ENCODE measurements around the gene MEIOSIN. TPM values are rescaled to one million over a fixed set of nuclear protein-coding genes. Genes with fewer than 3 reads are reported as not detected.

Gene MEIOSIN
- total and polyA plus RNA-seq, 2 of the 4 experiments (the other 2 are of a cell fraction), result not detected

DNA sequence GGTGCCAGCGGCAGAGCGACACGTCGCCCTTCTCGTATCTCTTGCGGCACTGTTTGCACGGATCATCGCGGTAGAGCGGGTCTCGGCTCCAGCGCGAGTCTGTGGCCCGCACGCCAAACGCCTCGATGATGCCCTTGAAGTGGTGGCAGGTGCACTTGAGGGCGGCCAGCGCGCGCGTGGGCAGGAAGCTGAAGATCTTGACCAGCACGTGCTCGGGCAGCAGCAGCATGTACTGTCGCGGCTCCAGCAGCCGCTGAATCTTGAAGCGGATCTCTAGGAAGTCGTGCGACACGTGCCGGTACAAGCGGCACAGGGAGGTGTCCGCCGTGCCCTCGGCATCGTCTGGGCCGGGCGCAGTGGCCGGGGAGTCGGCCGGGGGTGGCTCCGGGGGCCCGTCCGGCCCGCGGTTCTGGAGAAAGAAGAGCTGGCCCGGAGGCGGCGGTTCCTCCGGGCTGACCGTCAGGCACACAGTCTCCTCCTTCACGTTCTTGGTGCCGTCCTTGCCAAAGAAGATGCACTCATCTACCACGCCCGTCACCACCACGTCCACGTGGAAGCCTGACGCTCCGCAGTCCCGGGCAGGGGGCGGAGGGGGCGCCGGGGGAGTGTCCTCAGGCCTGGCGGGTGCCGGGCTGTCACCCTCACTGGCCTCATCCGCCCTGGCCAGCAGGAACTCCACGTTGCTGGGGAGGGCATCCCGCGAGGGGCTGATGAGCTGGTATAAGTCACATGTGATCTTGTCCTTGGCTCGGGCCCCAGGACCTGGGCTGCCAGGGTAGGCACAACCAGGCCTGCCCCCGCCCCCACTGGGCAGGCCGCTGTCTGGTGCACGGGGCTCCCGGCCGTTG lies 21.2 kb upstream of the MEIOSIN start:
- Histone ChIP-seq H3K36me3 (ENCODE audit: control insufficient read depth, insufficient read depth, low read length) (peaks cover 20% of the 10 kb centered on the region), H2AK9ac (replicated peaks; ENCODE audit: low read depth, low read length, poor library complexity) (no peak overlapping the region), H3K14ac (replicated peaks; ENCODE audit: low read depth, low read length) (no peak overlapping the region), H3K27me3 (ENCODE audit: control insufficient read depth, insufficient read depth, low read length) (no peaks in the 10 kb centered on the region), H2BK20ac (ENCODE audit: low read depth, low read length) (no peak overlapping the region), H4K5ac (ENCODE audit: low read depth, low read length) (no peak overlapping the region), H3K4me2 (ENCODE audit: low read depth, low read length) (no peak overlapping the region), H3K23ac (ENCODE audit: low read depth, low read length) (no peak overlapping the region), H4K20me1 (ENCODE audit: insufficient read depth, low read length) (no peaks in the 10 kb centered on the region), H3K79me1 (ENCODE audit: low read depth in 1 of 2, low read length in 2 of 2) (peaks cover 27 to 60% of the 10 kb centered on the region in 2 experiments), H3K27ac (ENCODE audit: insufficient read depth, low read length) (no peak overlapping the region), H2BK5ac (ENCODE audit: low read depth, low read length, poor library complexity, severe bottlenecking) (no peak overlapping the region), H3K4me1 (ENCODE audit: control insufficient read depth, insufficient read depth, low read length) (peaks cover 2% of the 10 kb centered on the region; the same call in 1 of the 2 replicates), H2BK120ac (ENCODE audit: low read depth, low read length) (no peak overlapping the region), H3K56ac (ENCODE audit: extremely low read depth, insufficient read depth, low read length) (no peak overlapping the region), H4K91ac (ENCODE audit: insufficient read depth, low read depth, low read length) (no peak overlapping the region), H3K4me3 (ENCODE audit: insufficient read depth, low read depth, low read length) (no peak overlapping the region), H2BK15ac (ENCODE audit: low read depth, low read length) (no peak overlapping the region), H4K8ac (ENCODE audit: low read depth in 2 of 2, low read length in 2 of 2) (no peak overlapping the region), H3K18ac (ENCODE audit: low read depth, low read length) (no peak overlapping the region), H3K9me3 (ENCODE audit: control insufficient read depth, insufficient read depth, low read length) (no peaks in the 10 kb centered on the region), H2AFZ (replicated peaks; ENCODE audit: low read length, poor library complexity) (peak overlapping the region; percentile 8), H3K4ac (ENCODE audit: low read depth, low read length) (no peak overlapping the region), H3K9ac (ENCODE audit: low read depth, low read length) (no peak overlapping the region), H2AK5ac (ENCODE audit: low read depth, low read length) (no peak overlapping the region), H3K9me1 (ENCODE audit: insufficient read depth, low read length) (no peaks in the 10 kb centered on the region)
- intact Hi-C loops (cut with micrococcal nuclease) (no loop called here), in situ Hi-C loops (cut with MboI; ENCODE audit: low sequenced_read_pairs) (no loop called here), dilution Hi-C loops (cut with HindIII; ENCODE audit: low sequenced_read_pairs, unreplicated experiment) (no loop called here)
- 94% methylated on average over 56 of the region's 76 CpGs; no CpG with 5 or more reads in 1 of the 2 experiments for WGBS, 2 experiments (ENCODE audit: extremely low coverage in 2 of 2, insufficient read length in 1 of 2)
- no peak for ATAC-seq (ENCODE audit: low read depth)
- no TSS peak for BruUV-seq (replicated peaks)
- POLR2A ChIA-PET (ENCODE audit: unreplicated experiment), result no interaction called here
- TF ChIP-seq, protein P1, sequence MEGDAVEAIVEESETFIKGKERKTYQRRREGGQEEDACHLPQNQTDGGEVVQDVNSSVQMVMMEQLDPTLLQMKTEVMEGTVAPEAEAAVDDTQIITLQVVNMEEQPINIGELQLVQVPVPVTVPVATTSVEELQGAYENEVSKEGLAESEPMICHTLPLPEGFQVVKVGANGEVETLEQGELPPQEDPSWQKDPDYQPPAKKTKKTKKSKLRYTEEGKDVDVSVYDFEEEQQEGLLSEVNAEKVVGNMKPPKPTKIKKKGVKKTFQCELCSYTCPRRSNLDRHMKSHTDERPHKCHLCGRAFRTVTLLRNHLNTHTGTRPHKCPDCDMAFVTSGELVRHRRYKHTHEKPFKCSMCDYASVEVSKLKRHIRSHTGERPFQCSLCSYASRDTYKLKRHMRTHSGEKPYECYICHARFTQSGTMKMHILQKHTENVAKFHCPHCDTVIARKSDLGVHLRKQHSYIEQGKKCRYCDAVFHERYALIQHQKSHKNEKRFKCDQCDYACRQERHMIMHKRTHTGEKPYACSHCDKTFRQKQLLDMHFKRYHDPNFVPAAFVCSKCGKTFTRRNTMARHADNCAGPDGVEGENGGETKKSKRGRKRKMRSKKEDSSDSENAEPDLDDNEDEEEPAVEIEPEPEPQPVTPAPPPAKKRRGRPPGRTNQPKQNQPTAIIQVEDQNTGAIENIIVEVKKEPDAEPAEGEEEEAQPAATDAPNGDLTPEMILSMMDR (conservative IDR thresholded peaks at IDR 0.05; ENCODE audit: low read depth, low read length), result no peak
- TF ChIP-seq FOS (IDR thresholded peaks at IDR 0.05; ENCODE audit: low read depth, low read length), result no peak
- no peak for TF ChIP-seq CEBPB (IDR thresholded peaks at IDR 0.05; ENCODE audit: low read depth, low read length)
- TF ChIP-seq MAZ (IDR thresholded peaks at IDR 0.05; ENCODE audit: borderline replicate concordance, low read depth, low read length), result no peak
- no peak for TF ChIP-seq POLR2A (IDR thresholded peaks at IDR 0.05; ENCODE audit: low read depth, low read length)
- TF ChIP-seq, protein P2, sequence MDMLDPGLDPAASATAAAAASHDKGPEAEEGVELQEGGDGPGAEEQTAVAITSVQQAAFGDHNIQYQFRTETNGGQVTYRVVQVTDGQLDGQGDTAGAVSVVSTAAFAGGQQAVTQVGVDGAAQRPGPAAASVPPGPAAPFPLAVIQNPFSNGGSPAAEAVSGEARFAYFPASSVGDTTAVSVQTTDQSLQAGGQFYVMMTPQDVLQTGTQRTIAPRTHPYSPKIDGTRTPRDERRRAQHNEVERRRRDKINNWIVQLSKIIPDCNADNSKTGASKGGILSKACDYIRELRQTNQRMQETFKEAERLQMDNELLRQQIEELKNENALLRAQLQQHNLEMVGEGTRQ (IDR thresholded peaks at IDR 0.05; ENCODE audit: low read depth, low read length), result no peak
- TF ChIP-seq BHLHE40 (IDR thresholded peaks at IDR 0.05; ENCODE audit: low read depth, low read length), result no peak
- no peak for TF ChIP-seq RCOR1 (IDR thresholded peaks at IDR 0.05; ENCODE audit: insufficient replicate concordance, low read length)
- no peak for TF ChIP-seq RFX5 (IDR thresholded peaks at IDR 0.05; ENCODE audit: low read depth, low read length)
- TF ChIP-seq SMC3 (IDR thresholded peaks at IDR 0.05; ENCODE audit: low read depth, low read length), result no peak
- TF ChIP-seq, protein P3, sequence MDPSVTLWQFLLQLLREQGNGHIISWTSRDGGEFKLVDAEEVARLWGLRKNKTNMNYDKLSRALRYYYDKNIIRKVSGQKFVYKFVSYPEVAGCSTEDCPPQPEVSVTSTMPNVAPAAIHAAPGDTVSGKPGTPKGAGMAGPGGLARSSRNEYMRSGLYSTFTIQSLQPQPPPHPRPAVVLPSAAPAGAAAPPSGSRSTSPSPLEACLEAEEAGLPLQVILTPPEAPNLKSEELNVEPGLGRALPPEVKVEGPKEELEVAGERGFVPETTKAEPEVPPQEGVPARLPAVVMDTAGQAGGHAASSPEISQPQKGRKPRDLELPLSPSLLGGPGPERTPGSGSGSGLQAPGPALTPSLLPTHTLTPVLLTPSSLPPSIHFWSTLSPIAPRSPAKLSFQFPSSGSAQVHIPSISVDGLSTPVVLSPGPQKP (IDR thresholded peaks at IDR 0.05; ENCODE audit: borderline replicate concordance, low read depth, low read length), result no peak
- no peak for TF ChIP-seq RAD21 (IDR thresholded peaks at IDR 0.05; ENCODE audit: low read length)
- CTCF ChIA-PET, result no interaction called here
- DNase-seq, result no peak
